A549 (cell line): ENCODE data around the gene MAFF.

Source experiments
- BCL3 ChIP-seq: fragments of >200 bp; sonication (Bioruptor Twin); formaldehyde crosslinking; IDR thresholded peaks from 3 replicates; pipeline ENCODE4 v1.6.1; 2016
- CEBPB ChIP-seq, 2 experiments: fragments of >200 bp in 1 of 2; sonication (Bioruptor Twin) in 1 of 2; formaldehyde crosslinking in 1 of 2; IDR thresholded peaks; 2 replicates each; pipeline ENCODE4 v1.6.1; 2012 to 2016
- CHD4 ChIP-seq: fragments of 200-600 bp; sonication (generic); IDR thresholded peaks from 2 replicates; pipeline ENCODE4 v1.6.1; 2016; ENCODE audit warnings: antibody characterized with exemption, mild to moderate bottlenecking, borderline replicate concordance
- CTCF ChIP-seq: fragments of >200 bp; sonication (Bioruptor Twin); formaldehyde crosslinking; IDR thresholded peaks from 3 replicates; pipeline ENCODE4 v1.5.1; 2016
- ESRRA ChIP-seq: fragments of 150-350 bp; IDR thresholded peaks from 2 replicates; pipeline ENCODE4 v1.6.1; 2014; ENCODE audit warnings: mild to moderate bottlenecking, low read length, borderline replicate concordance
- FOSL2 ChIP-seq, 2 experiments: fragments of 450-650 bp in 1 of 2; fragments of >200 bp in 1 of 2; sonication (Bioruptor Twin) in 1 of 2; formaldehyde crosslinking; IDR thresholded peaks; 2 replicates each; pipeline versions ENCODE4 v1.5.0 to v1.6.1; 2016 to 2020; ENCODE audit warnings: mild to moderate bottlenecking in 1 of 2, moderate library complexity in 1 of 2
- PHF8 ChIP-seq: fragments of 200-600 bp; sonication (generic); IDR thresholded peaks from 2 replicates; pipeline ENCODE4 v1.6.1; 2016; ENCODE audit warnings: low read depth, mild to moderate bottlenecking, antibody characterized with exemption, moderate library complexity, borderline replicate concordance
- ZSCAN20 ChIP-seq: fragments of 250-450 bp; sonication (Bioruptor Pico); IDR thresholded peaks from 2 replicates; pipeline ENCODE4 v1.8.0; 2022; ENCODE audit warnings: mild to moderate bottlenecking, moderate library complexity

GRCh38 chr22:38205261-38206128, 3.7 kb downstream of the MAFF start:
- TF ChIP-seq CTCF (no peak), PHF8 (no peak), CHD4 (no peak), BCL3 (no peak), ESRRA (no peak), CEBPB (IDR thresholded peaks at IDR 0.05) (no peak), FOSL2 (IDR thresholded peaks at IDR 0.05) (no peak), FOSL2 (CRISPR knock-in tag; IDR thresholded peaks at IDR 0.05) (no peak), ZSCAN20 (no peak)
